ENCODE measurements around the gene RNASEH2A. TPM values are rescaled to one million over a fixed set of nuclear protein-coding genes. Genes with fewer than 3 reads are reported as not detected.

RNASEH2A gene
- polyA plus RNA-seq, 1 donor (not counting 4 experiments of a cell fraction or from before 2014, with no cell fraction given) = 19.7 TPM

- H4K20me1 ChIP-seq (ENCODE audit: control insufficient read depth, extremely low read depth, insufficient read depth, low read length) = peaks cover 6% of the 10 kb centered on the region
- no peaks in the 10 kb centered on the region for H3K27me3 ChIP-seq (ENCODE audit: control insufficient read depth, extremely low read depth, insufficient read depth, low read length)
- peaks cover 13 to 39% of the 10 kb centered on the region in 2 experiments for H3K36me3 ChIP-seq (ENCODE audit: control insufficient read depth in 2 of 2, extremely low read depth in 1 of 2, insufficient read depth in 2 of 2, low read length in 2 of 2)
- no peaks in the 10 kb centered on the region for H3K9me1 ChIP-seq (ENCODE audit: control insufficient read depth, extremely low read depth, insufficient read depth, low read length)
- no peaks in the 10 kb centered on the region for H3K9me3 ChIP-seq (ENCODE audit: control insufficient read depth, low read depth, low read length)
- no peak overlapping the region for H3K4me3 ChIP-seq (ENCODE audit: control insufficient read depth in 2 of 3, extremely low read depth in 1 of 3, insufficient read depth in 2 of 3, low read depth in 1 of 3, low read length in 3 of 3)
- no peak for FAIRE-seq
- TF ChIP-seq, protein P1, sequence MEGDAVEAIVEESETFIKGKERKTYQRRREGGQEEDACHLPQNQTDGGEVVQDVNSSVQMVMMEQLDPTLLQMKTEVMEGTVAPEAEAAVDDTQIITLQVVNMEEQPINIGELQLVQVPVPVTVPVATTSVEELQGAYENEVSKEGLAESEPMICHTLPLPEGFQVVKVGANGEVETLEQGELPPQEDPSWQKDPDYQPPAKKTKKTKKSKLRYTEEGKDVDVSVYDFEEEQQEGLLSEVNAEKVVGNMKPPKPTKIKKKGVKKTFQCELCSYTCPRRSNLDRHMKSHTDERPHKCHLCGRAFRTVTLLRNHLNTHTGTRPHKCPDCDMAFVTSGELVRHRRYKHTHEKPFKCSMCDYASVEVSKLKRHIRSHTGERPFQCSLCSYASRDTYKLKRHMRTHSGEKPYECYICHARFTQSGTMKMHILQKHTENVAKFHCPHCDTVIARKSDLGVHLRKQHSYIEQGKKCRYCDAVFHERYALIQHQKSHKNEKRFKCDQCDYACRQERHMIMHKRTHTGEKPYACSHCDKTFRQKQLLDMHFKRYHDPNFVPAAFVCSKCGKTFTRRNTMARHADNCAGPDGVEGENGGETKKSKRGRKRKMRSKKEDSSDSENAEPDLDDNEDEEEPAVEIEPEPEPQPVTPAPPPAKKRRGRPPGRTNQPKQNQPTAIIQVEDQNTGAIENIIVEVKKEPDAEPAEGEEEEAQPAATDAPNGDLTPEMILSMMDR (optimal IDR thresholded peaks at IDR 0.05 in 1 of 3, IDR thresholded peaks at IDR 0.05 in 1 of 3, conservative IDR thresholded peaks at IDR 0.05 in 1 of 3; ENCODE audit: extremely low read depth in 1 of 3, insufficient read depth in 2 of 3, low read length in 3 of 3) = no peak
- no peak for TF ChIP-seq EZH2 (IDR thresholded peaks at IDR 0.05; ENCODE audit: low read length)
- no peak for DNase-seq (ENCODE audit: low read depth, low spot score)
- H2AFZ ChIP-seq (ENCODE audit: control insufficient read depth, low read length) = no peak overlapping the region
- H3K79me2 ChIP-seq (ENCODE audit: control insufficient read depth, insufficient read depth, low read length) = no peaks in the 10 kb centered on the region
- dilution Hi-C loops (cut with MboI; ENCODE audit: extremely low pct_ligation_motif_present, low sequenced_read_pairs) = no loop called here
- H3K4me2 ChIP-seq (ENCODE audit: control insufficient read depth, extremely low read depth, insufficient read depth, low read depth, low read length) = no peak overlapping the region
- no peak overlapping the region for H3K27ac ChIP-seq (ENCODE audit: control insufficient read depth, insufficient read depth, low read length)
- no peaks in the 10 kb centered on the region for H3K4me1 ChIP-seq (ENCODE audit: control insufficient read depth, extremely low read depth, insufficient read depth, low read length)
- no peak overlapping the region for H3K9ac ChIP-seq (ENCODE audit: control insufficient read depth, extremely low read depth, insufficient read depth, low read length)
These were observed 39.2 kb upstream of the RNASEH2A start for GRCh38 chr19:12767150-12767549.

DNA sequence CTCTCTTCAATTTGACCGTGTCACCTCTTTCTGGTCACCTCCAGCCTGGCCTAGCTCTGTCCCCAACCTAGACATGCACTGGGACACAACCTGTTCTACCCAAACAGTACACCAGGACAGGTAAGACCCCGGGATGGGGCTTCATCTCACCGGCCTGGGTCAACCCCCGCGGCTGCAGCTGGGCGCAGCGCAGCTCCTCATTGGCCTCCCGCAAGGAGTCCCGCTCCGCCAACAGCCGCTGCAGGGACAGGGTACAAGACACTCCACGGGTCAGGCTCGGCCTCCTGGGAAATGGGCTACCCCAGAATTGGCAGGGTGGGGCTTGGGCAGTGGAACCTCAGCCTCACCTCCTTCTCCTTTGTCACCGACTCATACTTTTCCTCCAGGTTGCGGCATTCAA lies 38.7 kb upstream of the RNASEH2A start:
- Histone ChIP-seq H3K9me3 (ENCODE audit: control insufficient read depth, low read depth, low read length) (no peaks in the 10 kb centered on the region), H3K4me3 (ENCODE audit: control insufficient read depth in 2 of 3, extremely low read depth in 1 of 3, insufficient read depth in 2 of 3, low read depth in 1 of 3, low read length in 3 of 3) (no peak overlapping the region), H3K27me3 (ENCODE audit: control insufficient read depth, extremely low read depth, insufficient read depth, low read length) (no peaks in the 10 kb centered on the region), H3K9me1 (ENCODE audit: control insufficient read depth, extremely low read depth, insufficient read depth, low read length) (no peaks in the 10 kb centered on the region), H3K4me2 (ENCODE audit: control insufficient read depth, extremely low read depth, insufficient read depth, low read depth, low read length) (no peak overlapping the region), H4K20me1 (ENCODE audit: control insufficient read depth, extremely low read depth, insufficient read depth, low read length) (peaks cover 6% of the 10 kb centered on the region), H3K9ac (ENCODE audit: control insufficient read depth, extremely low read depth, insufficient read depth, low read length) (no peak overlapping the region), H3K79me2 (ENCODE audit: control insufficient read depth, insufficient read depth, low read length) (no peaks in the 10 kb centered on the region), H3K27ac (ENCODE audit: control insufficient read depth, insufficient read depth, low read length) (no peak overlapping the region), H3K4me1 (ENCODE audit: control insufficient read depth, extremely low read depth, insufficient read depth, low read length) (no peaks in the 10 kb centered on the region), H2AFZ (ENCODE audit: control insufficient read depth, low read length) (no peak overlapping the region), H3K36me3 (ENCODE audit: control insufficient read depth in 2 of 2, extremely low read depth in 1 of 2, insufficient read depth in 2 of 2, low read length in 2 of 2) (peaks cover 18 to 43% of the 10 kb centered on the region in 2 experiments)
- FAIRE-seq (no peak), DNase-seq (ENCODE audit: low read depth, low spot score) (no peak)
- dilution Hi-C loops (cut with MboI; ENCODE audit: extremely low pct_ligation_motif_present, low sequenced_read_pairs) = no loop called here
- TF ChIP-seq, protein P1 (optimal IDR thresholded peaks at IDR 0.05 in 1 of 3, IDR thresholded peaks at IDR 0.05 in 1 of 3, conservative IDR thresholded peaks at IDR 0.05 in 1 of 3; ENCODE audit: extremely low read depth in 1 of 3, insufficient read depth in 2 of 3, low read length in 3 of 3) = no peak
- no peak for TF ChIP-seq EZH2 (IDR thresholded peaks at IDR 0.05; ENCODE audit: low read length)
